ENCODE results near the gene APOA4.

APOA4 gene

GRCh38 chr11:116830184-116830912 lies 7.2 kb upstream of the APOA4 start:
- DNase-seq (ENCODE audit: low spot score), result no peak

DNA sequence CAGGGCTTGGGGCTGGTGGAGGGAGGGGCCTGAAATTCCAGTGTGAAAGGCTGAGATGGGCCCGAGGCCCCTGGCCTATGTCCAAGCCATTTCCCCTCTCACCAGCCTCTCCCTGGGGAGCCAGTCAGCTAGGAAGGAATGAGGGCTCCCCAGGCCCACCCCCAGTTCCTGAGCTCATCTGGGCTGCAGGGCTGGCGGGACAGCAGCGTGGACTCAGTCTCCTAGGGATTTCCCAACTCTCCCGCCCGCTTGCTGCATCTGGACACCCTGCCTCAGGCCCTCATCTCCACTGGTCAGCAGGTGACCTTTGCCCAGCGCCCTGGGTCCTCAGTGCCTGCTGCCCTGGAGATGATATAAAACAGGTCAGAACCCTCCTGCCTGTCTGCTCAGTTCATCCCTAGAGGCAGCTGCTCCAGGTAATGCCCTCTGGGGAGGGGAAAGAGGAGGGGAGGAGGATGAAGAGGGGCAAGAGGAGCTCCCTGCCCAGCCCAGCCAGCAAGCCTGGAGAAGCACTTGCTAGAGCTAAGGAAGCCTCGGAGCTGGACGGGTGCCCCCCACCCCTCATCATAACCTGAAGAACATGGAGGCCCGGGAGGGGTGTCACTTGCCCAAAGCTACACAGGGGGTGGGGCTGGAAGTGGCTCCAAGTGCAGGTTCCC lies 6.5 kb upstream of the APOA4 start, which contains the start of gene APOC3:
Gene APOC3, plus strand, starts transcription at position 383 of the 659 bp plus-strand sequence. CDS start 676 bp downstream, outside the sequence.
- no peak for DNase-seq (ENCODE audit: low spot score)

DNA sequence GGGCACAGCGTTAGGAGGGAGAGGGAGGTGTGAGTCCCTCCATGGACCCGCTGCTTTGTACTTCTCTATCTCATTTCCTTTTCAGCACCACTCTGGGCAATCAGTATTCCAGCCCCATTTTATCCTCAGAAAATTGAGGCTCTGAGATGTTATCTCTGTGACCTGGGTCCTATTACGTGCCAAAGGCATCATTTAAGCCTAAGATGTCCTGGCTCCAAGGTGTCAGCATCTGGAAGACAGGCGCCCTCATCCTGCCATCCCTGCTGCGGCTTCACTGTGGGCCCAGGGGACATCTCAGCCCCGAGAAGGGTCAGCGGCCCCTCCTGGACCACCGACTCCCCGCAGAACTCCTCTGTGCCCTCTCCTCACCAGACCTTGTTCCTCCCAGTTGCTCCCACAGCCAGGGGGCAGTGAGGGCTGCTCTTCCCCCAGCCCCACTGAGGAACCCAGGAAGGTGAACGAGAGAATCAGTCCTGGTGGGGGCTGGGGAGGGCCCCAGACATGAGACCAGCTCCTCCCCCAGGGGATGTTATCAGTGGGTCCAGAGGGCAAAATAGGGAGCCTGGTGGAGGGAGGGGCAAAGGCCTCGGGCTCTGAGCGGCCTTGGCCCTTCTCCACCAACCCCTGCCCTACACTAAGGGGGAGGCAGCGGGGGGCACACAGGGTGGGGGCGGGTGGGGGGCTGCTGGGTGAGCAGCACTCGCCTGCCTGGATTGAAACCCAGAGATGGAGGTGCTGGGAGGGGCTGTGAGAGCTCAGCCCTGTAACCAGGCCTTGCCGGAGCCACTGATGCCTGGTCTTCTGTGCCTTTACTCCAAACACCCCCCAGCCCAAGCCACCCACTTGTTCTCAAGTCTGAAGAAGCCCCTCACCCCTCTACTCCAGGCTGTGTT lies 5.8 kb upstream of the APOA4 start:
- DNase-seq (ENCODE audit: low spot score), result no peak

- no peak for DNase-seq (ENCODE audit: low spot score)
Observed at GRCh38 chr11:116827461-116827860, 4.4 kb upstream of the APOA4 start.

DNA sequence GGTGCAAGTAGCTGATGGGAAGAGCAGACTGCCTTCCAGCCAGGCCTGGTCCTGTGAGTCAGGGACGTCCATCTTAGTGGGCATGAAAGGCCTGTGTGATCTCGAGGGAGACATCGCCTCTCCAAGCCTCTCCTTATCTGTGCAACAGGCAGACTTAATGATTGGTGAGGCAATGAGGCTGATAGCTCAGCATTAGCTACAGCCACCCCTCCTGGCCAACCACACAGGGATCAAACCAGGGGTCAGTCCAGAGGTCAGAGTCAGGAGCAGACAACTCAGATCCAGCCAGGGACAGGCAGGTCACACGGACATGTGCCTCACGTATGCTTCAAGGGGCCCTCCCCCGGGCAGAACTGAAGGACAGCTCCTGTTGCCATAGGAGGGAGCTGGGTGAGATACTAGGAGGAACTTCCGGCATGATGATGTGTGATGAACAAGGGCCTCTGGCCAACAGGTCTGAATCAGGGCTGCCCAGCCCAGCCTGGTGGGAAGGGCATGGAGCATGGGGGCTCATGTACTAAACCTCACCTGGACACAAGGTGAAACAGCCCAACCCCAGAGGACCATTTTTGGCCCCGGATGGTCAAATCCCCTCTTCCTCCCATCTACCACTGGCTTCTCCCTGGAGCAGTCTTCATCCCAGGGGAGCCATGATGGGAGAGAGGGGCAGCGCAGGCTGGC lies 3.8 kb upstream of the APOA4 start:
- DNase-seq (ENCODE audit: low spot score), result no peak

DNA sequence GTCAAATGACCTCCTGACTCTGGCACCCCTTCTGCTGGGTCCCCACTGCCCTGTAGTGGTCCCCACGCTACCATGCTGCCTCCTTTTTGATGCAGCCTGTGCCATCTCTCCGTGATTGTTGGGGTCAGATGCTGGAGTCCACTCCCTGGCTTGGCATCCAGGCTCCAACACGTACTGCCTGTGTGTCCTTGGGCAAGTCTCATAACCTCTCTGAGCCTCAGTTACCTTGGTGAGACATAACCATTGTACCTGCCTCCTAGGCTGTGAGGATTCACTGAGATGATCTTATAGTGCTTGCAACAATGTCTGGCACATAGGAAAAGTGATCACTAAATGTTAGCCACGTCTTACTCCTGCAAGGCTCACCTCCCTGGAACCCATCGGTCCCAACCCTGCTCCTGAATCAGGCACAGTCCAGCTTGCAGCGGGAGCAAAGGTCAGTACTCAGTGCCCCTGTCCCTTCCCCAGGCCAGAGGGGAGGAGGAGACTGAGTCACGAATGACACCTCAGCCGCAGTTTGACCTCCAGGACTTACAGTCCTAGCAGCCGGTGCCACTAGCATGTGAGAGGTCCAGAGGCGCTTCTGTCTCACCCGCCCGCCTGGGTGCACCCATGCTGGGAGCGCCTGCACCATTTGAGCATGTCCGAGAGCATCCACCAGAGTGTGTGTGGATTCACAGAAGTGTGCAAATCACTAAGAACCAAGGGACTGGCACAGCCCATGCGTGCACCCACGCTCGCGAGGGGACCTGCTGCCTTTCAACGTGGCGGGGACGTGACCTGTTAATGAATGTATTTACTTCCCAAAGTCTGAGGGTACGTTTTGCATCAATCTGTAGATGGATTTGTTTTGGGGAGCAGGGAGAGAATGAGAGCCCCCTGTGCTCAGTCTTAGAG lies 3.0 kb upstream of the APOA4 start:
- no peak for DNase-seq (ENCODE audit: low spot score)

- DNase-seq (ENCODE audit: low spot score), result no peak
Observed at GRCh38 chr11:116825434-116825833, 2.3 kb upstream of the APOA4 start.

- DNase-seq (ENCODE audit: low spot score), result no peak
Observed at GRCh38 chr11:116822575-116822974, 529 bp downstream of the APOA4 start.

- no peak for DNase-seq (ENCODE audit: low spot score)
Observed at GRCh38 chr11:116821050-116821918, 1.8 kb downstream of the APOA4 start.

DNA sequence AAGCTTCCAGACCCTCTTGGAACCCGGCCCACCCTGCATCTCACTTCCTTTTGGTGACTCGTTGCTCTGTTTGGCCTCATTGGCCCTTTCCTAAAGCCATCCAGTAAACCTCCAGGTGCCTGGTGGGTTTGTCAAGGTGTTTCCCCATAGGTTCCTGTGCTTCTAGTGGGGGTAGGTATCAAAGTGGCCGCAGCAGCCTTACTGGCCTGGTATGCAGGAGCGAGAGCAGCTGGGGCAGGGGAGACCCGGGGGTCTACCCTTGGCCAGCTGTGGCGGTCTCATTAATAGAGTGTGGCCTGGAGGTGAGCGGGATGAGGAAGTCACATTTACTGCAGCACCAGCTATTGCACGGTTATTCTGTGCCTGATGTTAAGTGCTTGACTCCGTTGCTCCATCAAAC lies 4.1 kb downstream of the APOA4 start:
- no peak for DNase-seq (ENCODE audit: low spot score)

DNA sequence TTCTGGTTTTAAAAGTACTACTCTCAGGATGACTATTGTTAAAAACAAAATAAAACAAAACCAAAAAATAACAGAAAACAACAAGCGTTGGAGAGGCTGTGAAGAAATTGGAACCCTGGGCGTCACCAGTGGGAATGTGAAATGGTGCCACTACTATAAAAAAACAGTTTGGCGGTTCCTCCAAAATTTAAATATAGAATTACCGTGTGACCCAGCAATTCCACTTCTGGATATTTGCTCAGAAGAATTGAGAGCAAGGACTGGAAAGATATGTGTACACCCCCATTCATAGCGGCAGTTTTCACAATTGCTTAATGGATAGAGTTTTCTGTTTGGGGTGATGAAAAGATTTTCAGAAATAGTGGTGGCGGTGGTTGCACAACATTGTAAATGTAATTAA lies 8.6 kb downstream of the APOA4 start:
- no peak for DNase-seq (ENCODE audit: low spot score)

GRCh38 chr11:116813781-116814471 lies 9.2 kb downstream of the APOA4 start:
- DNase-seq (ENCODE audit: low spot score), result no peak

DNA sequence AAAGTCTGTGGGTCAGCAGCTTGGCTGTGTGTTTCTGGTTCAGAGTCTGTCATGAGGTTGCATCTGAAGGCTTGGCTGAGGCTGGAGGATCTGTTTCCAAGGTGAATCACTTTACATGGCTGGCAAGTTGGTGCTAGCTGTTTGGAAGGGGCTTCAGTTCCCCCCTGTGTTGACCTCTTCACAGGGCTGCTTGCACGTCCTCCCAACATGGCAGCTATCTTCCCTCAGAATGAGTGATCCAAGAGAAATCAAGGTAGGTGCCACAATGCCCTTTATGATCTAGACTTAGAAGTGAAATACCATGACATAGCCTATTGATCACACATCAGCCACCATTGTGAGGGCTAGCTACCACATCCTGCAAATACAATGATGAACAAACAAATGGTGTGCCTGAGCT lies 9.9 kb downstream of the APOA4 start:
- no peak for DNase-seq (ENCODE audit: low spot score)

DNA sequence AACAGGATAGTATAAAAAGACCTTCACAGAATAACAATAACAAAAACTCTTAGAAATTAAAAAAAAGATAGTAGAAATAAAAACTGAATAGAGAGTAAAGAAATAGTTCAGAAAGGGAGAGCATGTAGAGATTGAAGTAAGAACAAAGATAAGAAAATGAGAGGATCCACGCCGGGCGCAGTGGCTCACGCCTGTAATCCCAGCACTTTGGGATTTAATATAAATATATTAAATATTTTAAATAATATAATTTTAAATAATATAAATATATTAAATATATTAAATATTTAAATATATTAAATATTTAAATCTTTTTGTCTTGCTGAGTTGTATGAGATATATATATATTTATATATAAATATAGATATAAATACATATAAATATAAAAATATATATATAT lies 11.0 kb downstream of the APOA4 start:
- DNase-seq (ENCODE audit: low spot score), result no peak

GRCh38 chr11:116811194-116811593 lies 11.9 kb downstream of the APOA4 start:
- no peak for DNase-seq (ENCODE audit: low spot score)

GRCh38 chr11:116808262-116809175 lies 14.6 kb downstream of the APOA4 start:
- no peak for DNase-seq (ENCODE audit: low spot score)

DNA sequence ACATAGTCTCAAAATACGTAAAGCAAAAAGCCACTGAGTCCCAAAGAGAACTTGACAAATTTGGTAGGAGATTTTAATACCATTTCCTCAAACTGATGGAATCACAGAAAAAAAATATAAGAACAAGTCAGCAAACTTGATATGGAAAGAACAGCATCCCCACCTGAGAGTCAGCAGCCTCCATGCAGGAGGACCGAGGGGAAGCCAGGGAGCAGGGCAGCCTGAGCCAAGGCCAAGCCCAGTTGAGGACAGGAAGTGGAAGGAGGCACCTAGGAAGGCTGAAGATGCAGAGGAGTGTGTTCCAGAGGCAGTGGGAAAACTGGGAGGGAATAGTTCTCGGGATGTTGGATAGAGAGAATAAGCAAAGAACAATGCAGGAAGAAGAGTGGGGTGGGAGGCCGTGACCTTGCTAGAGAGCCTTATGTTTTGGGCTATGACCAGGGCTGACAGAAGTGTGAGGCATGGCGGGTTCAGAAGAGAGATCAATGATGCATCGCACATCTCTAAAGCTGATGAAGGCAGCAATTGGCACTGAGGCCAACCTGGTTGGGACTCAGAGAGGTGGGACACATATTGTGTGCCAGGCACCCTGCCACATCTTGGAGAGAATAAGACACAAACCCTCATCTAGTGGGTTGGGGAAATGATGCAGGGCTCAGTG lies 15.4 kb downstream of the APOA4 start:
- DNase-seq (ENCODE audit: low spot score), result no peak

DNA sequence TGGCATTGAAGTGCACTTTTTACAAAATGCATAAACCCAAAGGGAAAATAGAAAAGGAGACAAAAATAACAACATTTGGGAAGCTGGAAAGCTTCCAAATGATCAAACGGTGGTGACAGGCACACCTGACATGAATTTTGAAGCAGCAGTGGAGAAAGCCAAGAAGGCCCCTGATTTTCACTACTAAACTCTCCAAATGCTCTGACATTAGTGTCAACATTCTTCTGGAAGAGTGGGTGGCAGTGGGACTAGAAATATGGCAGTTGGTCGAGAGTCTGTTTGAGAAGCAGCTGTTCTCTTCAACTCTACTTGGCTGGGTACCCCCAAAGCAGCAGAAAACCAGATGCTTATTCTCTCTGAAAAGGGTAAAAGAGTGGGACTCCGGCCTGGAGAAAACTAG lies 19.1 kb downstream of the APOA4 start:
- no peak for DNase-seq (ENCODE audit: low spot score)
